SU-DHL-6 (cell line): ENCODE data around the gene MYO1F.

Source experiments
- H2AFZ ChIP-seq: fragments of 200-600 bp; sonication (generic); 2 replicates; pipeline ENCODE4 v1.6.1; 2014; ENCODE audit warnings: low read depth, mild to moderate bottlenecking, moderate library complexity, mixed read lengths, antibody characterized with exemption, low read length; ENCODE audit not compliant: severe bottlenecking
- H3F3A ChIP-seq: fragments of 200-600 bp; shearing (Covaris generic); 2 replicates; pipeline ENCODE4 v1.6.0; 2016; ENCODE audit warnings: antibody characterized with exemption, mild to moderate bottlenecking; ENCODE audit not compliant: insufficient read depth
- H3K27ac ChIP-seq: fragments of 200-600 bp; sonication (generic); 2 replicates; pipeline ENCODE4 v1.5.1; 2016; ENCODE audit warnings: low read depth, mild to moderate bottlenecking, low read length, moderate library complexity, mixed read lengths
- H3K27me3 ChIP-seq: fragments of 200-600 bp; sonication (generic), shearing (Covaris generic); 2 replicates; pipeline ENCODE4 v1.6.0; 2014; ENCODE audit warnings: mild to moderate bottlenecking, low read length
- H3K36me3 ChIP-seq: fragments of 200-600 bp; sonication (generic); 2 replicates; pipeline ENCODE4 v1.6.1; 2014; ENCODE audit warnings: mild to moderate bottlenecking, low read length, mixed read lengths
- H3K4me2 ChIP-seq: fragments of 300-600, 200-600 bp; shearing (Covaris generic), sonication (generic); 2 replicates; pipeline ENCODE4 v1.6.0; 2014; ENCODE audit warnings: low read length, low read depth, mild to moderate bottlenecking; ENCODE audit not compliant: poor library complexity, severe bottlenecking
- H3K4me3 ChIP-seq: fragments of 200-600 bp; sonication (generic); 2 replicates; pipeline ENCODE4 v1.5.1; 2014; ENCODE audit warnings: antibody characterized with exemption, low read length, mild to moderate bottlenecking, mixed read lengths; ENCODE audit not compliant: insufficient read depth, poor library complexity, severe bottlenecking
- H3K79me2 ChIP-seq: fragments of 200-600 bp; sonication (generic); 2 replicates; pipeline ENCODE4 v1.6.1; 2014; ENCODE audit warnings: mild to moderate bottlenecking, low read length, moderate library complexity; ENCODE audit not compliant: insufficient read depth
- H3K9ac ChIP-seq: fragments of 200-600 bp; sonication (generic); 2 replicates; pipeline ENCODE4 v1.7.0; 2014; ENCODE audit warnings: mild to moderate bottlenecking, low read length
- H3K9me2 ChIP-seq: fragments of 200-600 bp; sonication (generic); replicated peaks from 2 replicates; pipeline ENCODE4 v1.6.1; 2014; ENCODE audit warnings: low read length; ENCODE audit not compliant: insufficient read depth
- H3K9me3 ChIP-seq: fragments of 200-600 bp; sonication (generic); 2 replicates; pipeline ENCODE4 v1.6.1; 2014; ENCODE audit warnings: low read length, mixed read lengths; ENCODE audit not compliant: insufficient read depth
- H4K20me1 ChIP-seq: fragments of 200-600 bp; sonication (generic); 2 replicates; pipeline ENCODE4 v1.6.1; 2014; ENCODE audit warnings: low read depth, mild to moderate bottlenecking, antibody characterized with exemption, low read length, moderate library complexity, mixed read lengths
- CTCF ChIP-seq: fragments of 200-600 bp; sonication (generic); IDR thresholded peaks from one replicate; pipeline ENCODE4 v1.5.1; 2017; ENCODE audit warnings: antibody characterized with exemption, mild to moderate bottlenecking, low read length, moderate library complexity; ENCODE audit not compliant: insufficient read depth, poor library complexity, severe bottlenecking
- EZH2phosphoT487 ChIP-seq: fragments of 200-600 bp; sonication (generic), shearing (Covaris generic); conservative IDR thresholded peaks from 2 replicates; pipeline ENCODE4 v1.6.1; 2018; ENCODE audit warnings: mild to moderate bottlenecking, antibody characterized with exemption, low read length, moderate library complexity, mixed read lengths

Gene MYO1F

GRCh38 chr19:8584965-8585893 lies 8.0 kb upstream of the MYO1F start:
- Histone ChIP-seq H3K79me2 (no peaks in the 10 kb centered on the region), H3K9ac (no peak overlapping the region), H3F3A (no peaks in the 10 kb centered on the region), H3K27me3 (no peaks in the 10 kb centered on the region), H3K27ac (no peak overlapping the region), H3K4me3 (no peak overlapping the region), H4K20me1 (no peaks in the 10 kb centered on the region), H3K9me3 (no peaks in the 10 kb centered on the region), H3K36me3 (no peaks in the 10 kb centered on the region), H3K4me2 (no peak overlapping the region), H3K9me2 (no peaks in the 10 kb centered on the region), H2AFZ (no peak overlapping the region)
- TF ChIP-seq EZH2phosphoT487 (no peak), CTCF (no peak)

- no peaks in the 10 kb centered on the region for H3K9me3 ChIP-seq
- no peaks in the 10 kb centered on the region for H3F3A ChIP-seq
- H3K27ac ChIP-seq, result no peak overlapping the region
- no peaks in the 10 kb centered on the region for H4K20me1 ChIP-seq
- no peak overlapping the region for H2AFZ ChIP-seq
- peak; percentile 99 for TF ChIP-seq CTCF
- no peak for TF ChIP-seq EZH2phosphoT487
- no peak overlapping the region for H3K4me2 ChIP-seq
- H3K79me2 ChIP-seq, result no peaks in the 10 kb centered on the region
- no peaks in the 10 kb centered on the region for H3K9me2 ChIP-seq
- no peaks in the 10 kb centered on the region for H3K27me3 ChIP-seq
- H3K36me3 ChIP-seq, result no peaks in the 10 kb centered on the region
- no peak overlapping the region for H3K9ac ChIP-seq
- H3K4me3 ChIP-seq, result no peak overlapping the region
Observed at GRCh38 chr19:8580710-8581281, 3.6 kb upstream of the MYO1F start.

GRCh38 chr19:8578642-8579265 lies 1.5 kb upstream of the MYO1F start:
- Histone ChIP-seq H2AFZ (no peak overlapping the region), H4K20me1 (no peaks in the 10 kb centered on the region), H3K27ac (no peak overlapping the region), H3K9me3 (no peaks in the 10 kb centered on the region), H3K27me3 (no peaks in the 10 kb centered on the region), H3K36me3 (no peaks in the 10 kb centered on the region), H3K79me2 (no peaks in the 10 kb centered on the region), H3K4me2 (no peak overlapping the region), H3K9ac (no peak overlapping the region), H3K9me2 (no peaks in the 10 kb centered on the region), H3K4me3 (no peak overlapping the region), H3F3A (no peaks in the 10 kb centered on the region)
- TF ChIP-seq EZH2phosphoT487 (peak; percentile 85; the same call in 1 of the 2 replicates), CTCF (peak; percentile 94)
